HK-2 (cell line): ENCODE measurements around the gene RNF138.
A peak's percentile ranks its signal among the peaks of the same experiment; 100 is the strongest.
"Not testable (repeated sequence)": the region's sequence is repeated elsewhere in the genome, so short reads cannot be mapped to it uniquely, and the experiment has no call there.

Experiments used
- DNase-seq: peaks from one replicate; pipeline ENCODE4 v3.0.0-alpha.2; 2018; ENCODE audit not compliant: unreplicated experiment

Gene RNF138

DNA sequence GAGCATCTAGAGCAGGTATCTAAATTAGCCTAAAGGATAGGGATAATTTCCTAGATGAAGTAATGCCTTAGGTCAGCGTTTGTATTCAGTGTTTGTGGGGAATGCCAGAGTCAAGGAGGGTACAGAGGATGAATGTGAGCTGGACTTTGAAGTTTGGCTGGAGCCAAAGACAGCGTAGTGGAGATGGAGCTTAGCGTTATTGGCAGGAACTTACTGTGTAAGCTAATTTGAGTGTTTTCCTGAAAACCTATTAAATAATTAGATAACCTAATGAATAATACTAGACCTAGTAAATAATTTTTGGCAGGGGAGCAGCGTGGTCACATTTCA, 4.2 kb downstream of the RNF138 start:
- no peak for DNase-seq

DNA sequence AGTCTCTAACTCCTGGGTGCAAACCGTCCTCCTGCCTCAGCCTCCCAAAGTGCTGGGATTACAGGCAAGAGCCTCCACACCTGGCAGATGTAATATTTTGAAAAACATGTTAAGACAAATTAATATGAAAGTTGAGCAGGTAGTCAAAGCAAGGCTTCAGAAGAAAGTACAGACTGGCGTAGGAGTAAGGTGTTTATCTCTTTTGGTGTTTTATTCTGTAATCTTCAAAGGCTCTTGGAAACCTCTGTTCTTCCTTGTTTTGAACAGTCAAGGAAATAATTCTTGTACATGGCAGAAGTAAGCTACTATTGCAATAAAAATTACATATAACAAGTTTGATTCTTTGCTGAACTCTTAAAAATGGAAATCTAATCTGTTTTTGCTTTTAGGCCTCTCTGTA, 5.3 kb downstream of the RNF138 start:
- DNase-seq = no peak

DNA sequence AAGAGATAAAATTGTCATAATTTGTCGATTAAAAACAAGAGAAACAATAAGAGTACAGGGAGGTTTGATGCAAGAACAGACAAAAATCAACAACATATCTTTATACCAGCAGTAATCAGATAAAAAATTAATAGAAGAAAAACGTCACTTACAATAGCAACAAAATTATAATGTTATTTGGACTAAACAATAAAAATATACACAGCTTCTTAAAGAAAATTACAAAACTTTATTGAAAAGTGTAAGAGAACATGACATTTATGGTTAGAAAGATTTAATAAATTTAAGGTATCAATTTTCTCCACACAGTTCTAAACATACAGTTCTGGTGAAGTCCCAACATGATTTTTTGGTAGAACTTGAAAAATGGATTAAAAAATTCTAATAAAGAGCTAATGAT, 12.8 kb downstream of the RNF138 start:
- DNase-seq = no peak

DNA sequence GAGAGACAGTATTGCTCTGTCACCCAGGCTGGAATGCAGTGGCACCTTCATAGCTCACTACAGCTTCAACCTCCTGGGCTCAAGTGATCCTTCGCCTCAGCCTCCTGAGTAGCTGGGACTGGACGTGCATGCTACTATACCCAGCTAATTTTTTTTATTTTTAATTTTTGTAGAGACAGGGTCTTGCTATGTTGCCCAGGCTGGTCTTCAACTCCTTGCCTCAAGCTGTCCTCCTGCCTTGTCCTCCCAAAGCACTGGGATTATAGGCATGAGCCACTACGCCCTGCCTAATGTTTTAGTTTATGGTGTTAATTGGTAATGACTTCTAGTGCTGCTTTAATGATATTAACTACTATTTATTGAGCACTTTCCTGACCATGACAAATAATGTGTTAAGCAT, 18.3 kb downstream of the RNF138 start:
- DNase-seq = no peak

DNA sequence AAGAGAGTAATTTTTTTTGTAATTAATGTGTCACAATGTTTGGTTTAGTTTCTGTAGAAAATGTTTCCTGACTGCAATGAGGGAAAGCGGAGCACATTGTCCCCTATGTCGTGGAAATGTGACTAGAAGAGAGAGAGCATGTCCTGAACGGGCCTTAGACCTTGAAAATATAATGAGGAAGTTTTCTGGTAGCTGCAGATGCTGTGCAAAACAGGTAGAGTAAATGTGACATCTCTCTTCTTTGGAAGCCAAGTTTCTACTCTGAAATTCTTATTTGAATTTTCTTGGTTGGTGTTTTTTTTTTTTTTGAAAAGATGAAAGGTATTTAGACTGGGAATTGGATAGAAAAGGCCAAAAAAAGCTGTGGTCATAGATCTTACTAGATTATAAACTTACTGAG, 20.0 kb downstream of the RNF138 start:
- DNase-seq = no peak

DNA sequence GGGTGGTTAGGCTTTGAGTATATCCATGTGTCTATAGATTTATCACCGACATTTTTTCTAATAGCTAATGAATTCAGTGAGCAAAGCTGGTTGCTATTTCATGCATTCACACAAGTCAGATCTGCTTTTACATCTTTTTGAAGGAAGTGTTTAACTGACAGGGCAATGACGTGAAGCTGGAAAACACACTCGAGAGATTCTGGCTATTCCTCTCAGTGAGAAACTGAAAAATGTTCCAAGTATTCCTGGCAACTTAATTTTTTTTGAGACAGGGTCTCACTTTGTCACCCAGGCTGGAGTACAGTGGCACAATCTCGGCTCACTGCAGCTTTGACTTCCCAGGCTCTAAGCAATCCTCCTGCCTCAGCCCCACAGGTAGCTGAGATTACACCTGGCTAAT, 21.2 kb downstream of the RNF138 start:
- DNase-seq = no peak

DNA sequence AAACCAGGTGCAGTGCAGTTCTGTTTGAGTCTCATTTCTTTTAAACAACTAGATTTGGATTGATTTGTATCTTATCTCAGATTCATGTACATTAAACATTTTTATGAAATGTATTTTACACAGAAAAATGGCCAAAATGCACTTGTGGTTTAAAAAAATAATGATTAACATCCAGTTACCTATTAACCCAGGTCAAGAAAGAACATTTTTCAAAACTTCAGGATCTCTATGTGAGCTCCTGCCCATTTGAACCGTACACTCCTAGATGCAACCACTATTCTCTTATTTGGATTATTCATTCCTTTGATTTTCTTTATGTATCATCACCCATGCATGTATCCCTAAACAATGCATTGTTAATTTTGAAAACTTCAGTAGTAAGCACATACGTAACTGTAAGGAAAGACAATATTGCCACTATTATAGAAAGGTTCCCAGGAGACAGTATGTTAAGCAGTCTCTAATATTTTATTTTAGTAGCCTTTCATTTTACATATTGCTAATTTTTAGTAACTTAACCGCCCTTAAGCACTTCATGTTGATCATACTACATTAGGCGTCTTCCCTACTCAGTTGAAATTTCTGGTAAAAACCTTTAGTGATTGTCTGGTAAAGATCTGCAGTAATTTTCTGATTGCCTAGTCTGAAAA, 22.7 kb downstream of the RNF138 start:
- DNase-seq = no peak

DNA sequence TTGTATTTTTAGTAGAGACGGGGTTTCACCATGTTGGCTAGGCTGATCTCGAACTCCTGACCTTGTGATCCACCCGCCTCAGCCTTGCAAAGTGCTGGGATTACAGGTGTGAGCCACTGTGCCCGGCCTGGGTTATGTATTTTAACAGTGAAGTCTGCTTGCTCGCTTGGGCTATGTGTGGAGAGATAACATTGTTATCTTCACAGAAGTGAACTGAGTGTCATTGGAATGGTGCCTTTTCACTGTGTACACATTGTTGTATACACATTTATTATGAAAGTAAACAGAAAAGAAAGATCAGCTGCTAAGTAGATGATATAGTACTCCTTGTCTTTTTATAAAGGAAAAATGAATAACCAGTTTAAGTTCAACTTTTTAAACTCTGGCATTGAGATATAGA, 30.4 kb downstream of the RNF138 start:
- no peak for DNase-seq

DNA sequence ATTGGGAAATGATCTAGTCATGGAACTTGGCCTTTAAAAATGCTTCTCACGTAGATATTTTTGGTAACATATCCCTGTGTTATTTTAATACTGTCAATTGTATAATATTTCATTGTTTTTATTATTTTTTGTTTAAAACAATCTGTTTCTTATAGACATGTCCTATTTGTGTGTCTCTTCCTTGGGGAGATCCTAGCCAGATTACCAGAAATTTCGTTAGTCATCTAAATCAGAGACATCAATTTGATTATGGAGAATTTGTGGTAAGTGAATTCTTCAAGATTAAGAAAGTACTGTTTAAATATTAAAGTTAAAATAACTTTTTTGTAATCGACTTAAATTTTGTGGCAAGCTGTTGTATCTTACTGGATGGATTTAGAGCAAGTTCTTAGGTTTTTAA, 34.9 kb downstream of the RNF138 start:
- DNase-seq = no peak

DNA sequence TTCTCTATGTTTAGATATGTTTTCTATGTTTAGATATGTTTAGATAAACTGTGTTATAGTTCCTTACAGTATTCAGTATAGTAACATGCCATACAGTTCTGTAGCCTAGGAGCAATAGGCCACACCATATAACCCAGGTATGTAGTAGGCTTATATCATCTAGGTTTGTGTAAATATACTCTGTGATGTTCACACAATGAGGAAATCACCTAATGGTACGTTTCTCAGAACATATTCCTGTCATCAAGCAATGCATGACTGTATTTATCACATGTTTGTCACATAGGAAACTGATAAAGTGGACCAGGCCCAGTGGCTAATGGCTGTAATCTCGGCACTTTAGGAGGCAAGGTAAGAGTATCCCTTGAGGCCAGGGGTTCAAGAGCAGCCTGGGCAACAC, 44.0 kb downstream of the RNF138 start:
- DNase-seq = no peak

DNA sequence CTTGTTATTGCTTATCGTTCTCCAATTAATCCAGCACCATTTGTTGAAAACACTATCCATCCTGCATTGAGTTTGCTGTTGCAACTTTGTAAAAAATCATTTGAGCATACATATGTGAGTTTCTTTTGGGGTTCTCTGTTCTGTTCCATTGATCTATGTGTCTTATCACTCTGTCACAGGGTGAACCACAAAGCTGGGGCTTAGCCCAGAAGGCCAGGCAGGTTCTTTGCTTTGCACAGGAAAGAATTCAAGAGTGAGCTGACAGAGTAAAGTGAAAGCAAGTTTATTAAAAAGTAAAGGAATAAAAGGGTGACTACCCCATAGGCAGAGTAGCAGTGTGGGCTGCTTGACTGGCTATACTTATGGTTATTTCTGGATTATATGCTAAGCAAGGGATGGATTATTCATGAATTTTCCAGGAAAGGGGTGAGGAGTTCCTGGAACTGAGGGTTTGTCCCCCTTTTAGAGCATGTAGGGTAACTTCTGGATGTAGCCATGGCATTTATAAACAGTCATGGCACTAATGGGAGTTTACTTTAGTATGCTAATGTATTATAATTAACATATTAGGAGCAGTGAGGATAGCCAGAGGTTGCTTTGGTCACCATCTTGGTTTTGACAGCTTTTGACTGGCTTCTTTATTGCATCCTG, 46.8 kb downstream of the RNF138 start:
- no peak for DNase-seq

DNA sequence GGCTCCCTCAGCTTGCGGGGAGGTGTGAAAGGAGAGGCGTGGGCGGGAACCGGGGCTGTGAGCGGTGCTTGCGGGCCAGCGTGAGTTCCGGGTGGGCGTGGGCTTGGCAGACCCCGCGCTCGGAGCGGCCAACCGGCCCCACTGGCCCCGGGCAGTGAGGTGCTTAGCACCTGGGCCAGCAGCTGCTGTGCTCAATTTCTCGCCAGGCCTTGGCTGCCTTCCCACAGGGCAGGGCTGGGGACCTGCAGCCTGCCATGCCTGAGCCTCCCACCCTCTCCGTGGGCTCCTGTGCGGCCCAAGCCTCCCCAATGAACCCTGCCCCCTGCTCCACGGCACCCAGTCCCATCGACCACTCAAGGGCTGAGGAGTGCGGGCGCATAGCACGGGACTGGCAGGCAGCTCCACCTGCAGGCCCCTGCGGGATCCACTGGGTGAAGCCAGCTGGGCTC, 48.2 kb downstream of the RNF138 start:
- DNase-seq = no peak

DNA sequence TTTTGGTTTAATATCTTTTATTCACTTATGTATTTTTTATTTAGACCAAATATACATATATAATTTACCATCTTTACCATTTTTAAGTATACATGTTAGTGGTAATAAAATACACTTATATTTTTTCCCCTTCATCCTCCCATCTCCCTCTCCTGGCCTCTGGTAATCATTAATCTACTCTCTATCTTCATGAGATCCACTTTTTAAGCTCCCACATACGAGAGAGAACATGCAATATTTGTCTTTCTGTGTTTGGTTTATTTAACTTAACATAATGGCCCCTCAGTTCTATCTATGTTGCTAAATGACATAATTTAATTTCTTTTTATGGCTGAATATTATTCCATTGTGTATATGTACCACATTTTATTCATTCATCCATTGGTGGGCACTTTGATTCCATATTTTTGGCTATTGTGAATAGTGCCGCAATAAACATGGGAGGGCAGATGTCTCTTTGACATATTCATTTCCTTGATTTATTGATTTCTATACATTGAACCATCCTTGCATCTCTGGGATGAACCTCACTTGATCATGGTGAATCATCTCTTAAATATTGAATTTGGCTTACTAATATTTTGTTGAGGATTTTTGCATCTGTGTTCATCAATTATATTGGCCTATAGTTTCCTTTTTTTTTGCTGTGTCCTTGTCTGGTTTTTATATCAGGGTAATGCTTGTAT, 56.7 kb downstream of the RNF138 start:
- DNase-seq = no peak

DNA sequence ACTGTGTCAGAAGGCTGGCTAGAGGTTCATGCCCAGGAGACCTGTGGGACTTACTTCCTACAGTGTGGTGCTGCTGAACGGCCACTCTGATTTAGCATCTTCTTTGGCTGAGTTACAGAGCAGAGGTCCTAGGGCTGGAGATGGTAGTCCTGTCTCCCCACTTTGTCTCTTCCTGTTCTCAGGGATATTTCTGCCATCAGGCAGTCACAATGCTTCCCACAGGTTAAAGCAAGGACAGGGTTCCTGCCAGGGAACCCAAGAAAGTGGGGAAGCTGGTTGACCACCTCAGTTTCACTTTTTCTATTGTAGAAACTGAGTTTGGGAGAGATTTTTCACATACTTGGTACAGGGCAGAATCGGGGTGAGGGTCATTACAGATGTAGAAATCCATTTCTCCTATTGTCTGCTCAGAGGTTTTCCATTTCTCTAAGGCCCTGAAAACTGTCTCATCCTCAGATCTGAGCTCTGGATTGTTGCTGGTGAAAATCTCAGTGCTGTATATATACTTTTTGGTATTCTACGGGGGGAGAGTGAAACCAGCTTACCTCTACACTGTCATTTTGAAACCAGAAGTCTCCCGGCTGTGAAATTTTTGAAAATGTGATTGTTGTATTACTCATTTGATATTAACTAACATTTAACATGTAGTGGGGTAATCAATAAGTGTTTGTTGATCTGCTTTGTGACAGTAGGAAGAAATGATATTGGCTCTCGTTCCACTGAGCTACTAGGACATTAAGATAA, 61.2 kb downstream of the RNF138 start:
- DNase-seq = no peak

DNA sequence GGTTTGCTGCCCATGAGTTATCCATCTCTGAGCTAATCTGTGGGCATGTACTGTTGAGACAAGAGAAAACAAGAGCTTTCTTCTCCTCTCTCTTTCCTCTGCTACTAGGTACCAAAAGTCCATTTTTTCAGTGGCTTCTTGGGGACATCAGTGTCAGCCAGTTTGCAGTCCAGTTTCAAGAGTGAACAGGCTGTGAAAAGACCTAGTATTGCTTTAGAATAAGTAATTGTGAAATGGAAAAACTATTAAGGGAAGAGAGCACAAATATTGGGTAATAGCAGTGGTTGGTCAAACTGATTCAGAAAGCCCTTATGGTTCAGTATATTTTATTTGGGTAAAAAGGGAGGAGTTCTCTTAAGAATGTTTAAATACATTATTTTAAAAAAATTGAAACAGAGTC, 65.2 kb downstream of the RNF138 start:
- DNase-seq = no peak

DNA sequence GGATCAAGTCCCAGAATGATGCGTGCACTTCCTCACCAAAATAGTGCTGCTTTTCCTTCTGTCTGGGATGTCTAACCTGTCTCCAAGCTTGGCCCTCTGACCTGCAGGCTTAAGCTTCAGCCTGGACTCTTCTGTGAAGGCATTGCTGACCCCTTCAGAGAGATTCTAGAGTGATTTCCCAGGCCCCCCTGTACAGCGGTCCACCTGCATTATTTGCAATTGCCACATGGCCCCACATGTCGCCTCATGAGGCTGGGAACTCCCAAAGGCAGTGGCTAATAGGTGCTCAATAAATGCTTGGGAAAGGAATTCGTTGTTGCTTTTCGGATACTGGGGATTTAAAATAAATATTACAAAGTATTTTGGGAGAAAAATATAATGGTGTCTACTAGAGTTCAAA, 65.9 kb downstream of the RNF138 start:
- DNase-seq = no peak

DNA sequence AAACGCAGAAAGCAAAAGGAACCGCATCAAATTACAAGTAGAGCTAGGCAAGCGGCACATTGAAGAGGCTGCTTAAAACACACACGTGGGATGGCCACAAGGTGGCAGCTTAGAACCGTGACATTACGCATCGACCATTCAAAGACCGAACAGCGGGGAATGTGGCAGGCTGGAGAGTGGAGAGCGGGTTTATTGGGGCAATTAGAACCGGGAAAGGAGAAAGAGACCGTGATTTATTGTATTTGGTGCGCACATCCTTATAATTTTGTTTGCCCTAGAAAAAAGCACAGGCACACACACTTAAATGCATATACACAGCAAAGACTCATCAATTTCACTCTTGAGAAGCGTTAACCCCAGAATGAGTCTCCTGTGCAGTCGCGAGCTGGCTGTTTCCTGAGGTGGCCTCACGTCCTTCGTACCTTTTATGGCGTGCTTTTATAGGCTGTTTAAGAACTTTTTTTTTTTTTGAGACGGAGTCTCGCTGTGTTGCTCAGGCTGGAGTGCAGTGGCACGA, 66.5 kb downstream of the RNF138 start:
- peak; percentile 63 for DNase-seq

DNA sequence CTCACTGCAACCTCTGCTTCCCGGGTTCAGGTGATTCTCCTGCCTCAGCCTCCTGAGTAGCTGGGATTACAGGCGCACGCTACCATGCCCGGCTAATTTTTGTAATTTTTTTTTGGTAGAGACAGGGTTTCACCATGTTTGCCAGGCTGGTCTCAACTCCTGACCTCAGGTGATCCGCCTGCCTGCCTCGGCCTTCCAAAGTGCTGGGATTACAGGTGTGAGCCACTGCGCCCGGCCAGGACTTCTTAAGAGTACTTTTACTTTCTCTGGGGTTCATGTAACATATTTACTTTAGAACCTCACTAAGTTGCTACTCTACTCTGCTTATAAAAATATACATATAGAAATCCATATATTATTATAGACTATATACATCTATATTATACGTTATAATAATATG, 67.0 kb downstream of the RNF138 start:
- DNase-seq = not testable (repeated sequence)

DNA sequence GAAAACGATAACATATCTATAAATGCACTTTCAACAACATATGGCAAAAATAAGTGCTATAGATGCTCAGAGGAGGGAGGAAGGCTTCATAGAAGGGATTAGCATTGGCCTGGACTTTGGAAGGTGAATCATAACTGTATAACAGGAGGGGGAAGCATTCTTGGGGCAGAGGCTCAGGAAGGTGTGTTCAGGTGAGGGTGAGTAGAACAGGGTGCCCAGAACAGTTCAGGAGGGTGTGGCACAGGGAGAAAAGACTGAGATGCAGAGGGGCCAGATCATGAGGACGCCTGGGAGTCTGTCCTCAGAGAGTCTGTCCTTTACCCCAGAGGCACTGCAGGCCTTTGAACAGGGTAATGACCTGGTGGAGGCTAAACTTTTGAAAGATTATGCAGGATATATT, 68.9 kb downstream of the RNF138 start:
- no peak for DNase-seq

DNA sequence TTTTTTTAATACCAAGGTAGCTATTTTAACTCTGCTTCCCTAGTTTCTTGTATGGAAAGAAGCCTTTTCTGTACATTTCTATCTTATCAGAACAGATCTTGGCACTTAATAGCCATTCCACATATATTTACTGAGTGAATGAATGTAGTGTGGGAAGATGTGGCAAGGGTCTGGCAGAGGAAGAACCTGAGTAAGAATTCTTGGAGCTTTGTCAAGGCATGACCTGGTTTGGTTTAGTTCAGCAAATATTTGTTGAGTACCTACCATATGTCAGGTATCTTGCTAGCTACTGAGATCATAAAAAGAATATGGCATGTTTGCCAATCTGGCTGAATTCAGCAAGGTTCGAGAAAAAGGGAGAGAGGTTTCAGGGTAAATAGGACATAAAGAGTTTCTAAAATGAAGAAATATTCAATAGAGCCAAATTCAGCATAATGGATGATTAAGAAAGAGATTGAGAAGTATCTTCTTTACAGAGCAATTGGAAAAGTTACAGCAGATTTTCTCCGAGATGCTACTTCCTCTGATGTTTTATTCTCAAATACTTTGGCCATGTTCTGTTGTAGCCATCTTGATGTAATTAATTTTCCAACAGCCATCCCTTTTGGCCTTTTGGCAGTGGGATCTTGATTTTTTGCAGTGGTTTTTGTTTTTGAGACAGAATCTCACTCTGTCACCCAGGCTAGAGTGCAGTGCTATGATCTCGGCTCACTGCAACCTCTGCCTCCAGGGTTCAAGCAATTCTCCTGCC, 76.5 kb downstream of the RNF138 start:
- DNase-seq = no peak

DNA sequence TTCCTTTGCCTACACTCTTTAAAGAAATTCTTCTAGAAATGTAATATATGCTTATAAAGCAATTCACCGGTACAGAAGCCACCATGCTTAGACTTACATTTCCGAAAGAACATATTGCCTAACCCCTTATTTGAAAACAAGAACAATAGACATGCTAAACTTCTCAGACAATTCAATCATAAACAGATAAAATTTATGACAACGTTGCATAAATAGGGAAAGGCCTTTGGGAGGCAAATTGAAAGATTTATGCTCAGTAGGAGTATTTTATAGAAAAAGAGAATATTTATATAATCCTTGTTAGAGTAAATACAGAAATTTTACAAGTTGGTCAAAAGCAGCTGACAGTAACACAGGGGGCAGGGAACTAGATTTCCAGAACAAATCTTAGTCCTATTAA, 82.0 kb downstream of the RNF138 start:
- no peak for DNase-seq

DNA sequence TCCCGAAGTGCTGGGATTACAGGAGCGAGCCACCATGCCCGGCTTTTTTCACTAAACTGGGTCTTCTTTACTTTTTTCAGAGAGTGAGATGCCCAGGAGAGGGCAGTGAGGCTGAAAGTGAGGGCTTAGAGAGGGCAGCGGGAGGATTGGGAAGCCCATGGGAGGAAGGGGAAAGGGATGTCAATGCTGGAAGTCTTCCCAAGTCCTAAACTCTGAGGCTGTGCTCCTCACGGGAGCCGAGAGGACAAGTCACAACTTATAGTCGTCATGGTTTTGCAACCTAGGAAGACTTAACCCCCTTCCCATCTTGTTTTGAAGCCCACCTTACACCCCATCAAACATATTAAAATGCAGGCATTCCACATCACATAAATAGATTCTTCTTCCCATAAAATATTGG, 83.0 kb downstream of the RNF138 start:
- no peak for DNase-seq
